NCI-H1417 treated with DMSO at 0.1 percent for 48 hours (cell line): ENCODE data around the gene TTC21A.

Experiments used
- DNase-seq: peaks from one replicate; lab custom pipeline; 2025; lab: John Stamatoyannopoulos, UW

The TTC21A gene

GRCh38 chr3:39118931-39119660 lies 11.6 kb downstream of the TTC21A start:
- no peak for DNase-seq

GRCh38 chr3:39121621-39122020 lies 14.1 kb downstream of the TTC21A start:
- no peak for DNase-seq

GRCh38 chr3:39122813-39123212 lies 15.3 kb downstream of the TTC21A start:
- no peak for DNase-seq

- no peak for DNase-seq
Observed at GRCh38 chr3:39124876-39125840, 17.7 kb downstream of the TTC21A start.

GRCh38 chr3:39125841-39126500 lies 18.5 kb downstream of the TTC21A start:
- DNase-seq, result no peak

- no peak for DNase-seq
Observed at GRCh38 chr3:39126532-39127071, 19.1 kb downstream of the TTC21A start.

- DNase-seq, result no peak
Observed at GRCh38 chr3:39127269-39127907, 19.9 kb downstream of the TTC21A start.

- no peak for DNase-seq
Observed at GRCh38 chr3:39127908-39128304, 20.4 kb downstream of the TTC21A start.

DNA sequence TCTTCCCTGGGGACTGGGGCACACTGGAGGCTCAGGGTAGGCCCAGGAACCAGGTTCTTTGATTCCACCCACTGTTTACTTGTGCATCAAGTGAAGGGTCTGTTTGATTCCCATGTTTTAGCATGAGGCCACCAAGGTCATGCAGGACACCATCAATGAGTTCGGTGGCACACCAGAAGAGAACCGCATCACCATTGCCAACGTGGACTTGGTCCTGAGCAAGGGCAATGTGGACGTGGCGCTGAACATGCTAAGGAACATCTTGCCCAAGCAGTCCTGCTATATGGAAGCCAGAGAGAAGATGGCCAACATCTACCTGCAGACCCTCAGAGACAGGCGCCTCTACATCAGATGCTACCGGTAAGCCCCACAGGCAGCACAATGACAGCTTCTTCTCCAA lies 21.5 kb downstream of the TTC21A start:
- DNase-seq, result no peak

GRCh38 chr3:39130026-39130425 lies 22.5 kb downstream of the TTC21A start:
- no peak for DNase-seq

GRCh38 chr3:39130693-39131265 lies 23.3 kb downstream of the TTC21A start:
- DNase-seq, result no peak

GRCh38 chr3:39132096-39133092 lies 24.9 kb downstream of the TTC21A start:
- no peak for DNase-seq

- no peak for DNase-seq
Observed at GRCh38 chr3:39133093-39133490, 25.6 kb downstream of the TTC21A start.

- no peak for DNase-seq
Observed at GRCh38 chr3:39133822-39134221, 26.3 kb downstream of the TTC21A start.

- no peak for DNase-seq
Observed at GRCh38 chr3:39134305-39134704, 26.8 kb downstream of the TTC21A start.

GRCh38 chr3:39135170-39135805 lies 27.8 kb downstream of the TTC21A start:
- no peak for DNase-seq

GRCh38 chr3:39136533-39137434 lies 29.3 kb downstream of the TTC21A start:
- DNase-seq, result no peak

DNA sequence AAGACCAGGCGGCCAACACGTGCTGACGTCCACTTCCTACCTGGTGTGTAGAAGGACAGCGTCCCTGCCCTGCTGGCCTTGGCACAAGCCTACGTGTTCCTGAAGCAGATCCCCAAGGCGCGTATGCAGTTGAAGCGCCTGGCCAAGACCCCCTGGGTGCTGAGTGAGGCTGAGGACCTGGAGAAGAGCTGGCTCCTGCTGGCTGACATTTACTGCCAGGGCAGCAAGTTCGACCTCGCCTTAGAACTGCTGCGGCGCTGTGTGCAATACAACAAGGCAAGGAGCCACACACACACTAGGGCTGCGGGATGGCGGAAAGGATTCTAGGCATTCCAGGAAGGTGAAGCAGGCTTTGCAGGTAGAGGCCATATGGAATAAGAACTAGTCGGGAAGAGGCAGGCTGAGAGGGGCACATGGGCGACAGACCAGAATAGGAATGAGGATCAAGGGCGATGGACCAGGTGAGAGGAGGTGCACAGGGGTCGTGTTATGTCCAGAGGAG lies 30.0 kb downstream of the TTC21A start:
- DNase-seq, result no peak
